Stimulated activated CD4-positive, alpha-beta T cell treated with anti-CD3 and anti-CD28 coated beads, Interleukin-2, amount 100 ng/mL, for 4 hours (primary cell): ENCODE data around the gene NR0B2.
"Not testable (repeated sequence)": the region's sequence is repeated elsewhere in the genome, so short reads cannot be mapped to it uniquely, and the experiment has no call there.

Source experiments
- DNase-seq: peaks from one replicate; pipeline ENCODE4 v3.0.0-alpha.2; 2020; ENCODE audit warnings: low read depth

NR0B2 gene

GRCh38 chr1:26888231-26888630 is 25.5 kb downstream of the NR0B2 start:
- DNase-seq: no peak

- no peak for DNase-seq
Observed at GRCh38 chr1:26887125-26887524, 26.6 kb downstream of the NR0B2 start.

- DNase-seq: no peak
Observed at GRCh38 chr1:26882696-26883463, 30.9 kb downstream of the NR0B2 start.

GRCh38 chr1:26881611-26882010 is 32.2 kb downstream of the NR0B2 start:
- not testable (repeated sequence) for DNase-seq

- DNase-seq: no peak
Observed at GRCh38 chr1:26879793-26880192, 34.0 kb downstream of the NR0B2 start.

GRCh38 chr1:26877326-26877725 is 36.4 kb downstream of the NR0B2 start:
- no peak for DNase-seq

- DNase-seq: no peak
Observed at GRCh38 chr1:26874896-26875295, 38.9 kb downstream of the NR0B2 start.

- not testable (repeated sequence) for DNase-seq
Observed at GRCh38 chr1:26873097-26873496, 40.7 kb downstream of the NR0B2 start.

GRCh38 chr1:26864610-26865480 is 48.9 kb downstream of the NR0B2 start:
- DNase-seq: peak; percentile 89

- no peak for DNase-seq
Observed at GRCh38 chr1:26863685-26864077, 50.1 kb downstream of the NR0B2 start.

GRCh38 chr1:26862781-26863684 is 50.7 kb downstream of the NR0B2 start, which contains the start of gene SFN:
Gene SFN, plus strand, starts transcription at chr1:26863149. Its CDS starts 64 bp downstream, at chr1:26863213.
- peak; percentile 32 for DNase-seq

GRCh38 chr1:26861889-26862378 is 51.8 kb downstream of the NR0B2 start:
- DNase-seq: no peak
